HG03521 (cell line): ENCODE results near the gene MVD.
"Not testable (repeated sequence)": the region's sequence is repeated elsewhere in the genome, so short reads cannot be mapped to it uniquely, and the experiment has no call there.

Experiments used
- ATAC-seq: cut with Tn5 transposase; IDR thresholded peaks from one replicate; pipeline ENCODE4 v1.9.1; 2021; ENCODE audit warnings: mild to moderate bottlenecking, moderate library complexity; ENCODE audit not compliant: unreplicated experiment

The MVD gene

DNA sequence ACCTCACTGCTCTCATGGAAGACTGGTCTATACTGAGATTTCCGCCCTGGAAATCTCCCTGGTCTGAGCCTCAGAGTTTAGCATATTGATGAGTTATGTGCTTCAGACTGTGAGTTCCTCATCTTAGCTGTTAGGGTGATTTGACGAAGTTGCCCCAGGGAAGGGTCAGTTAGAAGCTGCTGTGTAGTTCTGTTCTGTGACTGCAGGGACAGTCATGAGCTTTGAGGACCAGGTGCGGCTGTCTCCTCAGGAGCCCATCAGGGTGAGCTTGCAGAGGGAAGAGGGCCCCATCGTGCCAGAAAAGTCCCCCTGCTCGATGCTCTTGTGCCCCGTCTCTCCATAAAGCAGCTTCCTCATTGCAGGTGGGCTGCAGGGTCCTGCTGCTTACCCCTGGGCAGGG, 52.8 kb downstream of the MVD start:
- no peak for ATAC-seq

DNA sequence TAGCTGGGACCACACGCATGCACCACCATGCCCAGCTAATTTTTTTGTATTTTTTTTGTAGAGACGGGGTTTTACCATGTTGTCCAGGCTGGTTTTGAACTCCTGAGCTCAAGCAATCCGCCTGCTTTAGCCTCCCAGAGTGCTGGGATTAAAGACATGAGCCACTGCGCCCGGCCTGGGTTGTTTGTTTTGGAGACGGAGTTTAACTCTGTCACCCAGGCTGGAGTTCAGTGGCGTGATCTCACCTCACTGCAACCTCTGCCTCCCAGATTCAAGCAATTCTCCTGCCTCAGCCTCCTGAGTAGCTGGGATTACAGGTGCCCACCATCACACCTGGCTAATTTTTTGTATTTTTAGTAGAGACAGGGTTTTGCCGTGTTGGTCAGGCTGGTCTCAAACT, 53.5 kb downstream of the MVD start:
- ATAC-seq: not testable (repeated sequence)

DNA sequence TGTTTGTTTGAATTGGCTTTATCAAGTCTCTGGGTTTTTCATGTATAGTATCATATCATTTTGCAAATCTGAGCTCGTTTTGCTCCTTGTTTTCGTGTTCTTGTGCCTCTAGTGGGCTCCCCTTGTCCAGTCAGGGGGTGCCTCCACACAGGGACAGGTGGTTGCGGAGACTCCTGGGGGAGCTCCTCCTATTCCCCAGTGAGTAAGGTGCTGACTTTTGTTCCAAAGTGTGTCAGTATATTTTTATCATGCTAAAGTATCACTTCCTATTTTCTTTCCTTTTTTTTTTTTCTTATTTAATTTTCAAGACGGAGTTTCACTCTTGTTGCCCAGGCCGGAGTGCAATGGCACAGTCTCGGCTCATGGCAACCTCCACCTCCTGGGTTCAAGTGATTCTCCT, 54.8 kb downstream of the MVD start:
- ATAC-seq: no peak

DNA sequence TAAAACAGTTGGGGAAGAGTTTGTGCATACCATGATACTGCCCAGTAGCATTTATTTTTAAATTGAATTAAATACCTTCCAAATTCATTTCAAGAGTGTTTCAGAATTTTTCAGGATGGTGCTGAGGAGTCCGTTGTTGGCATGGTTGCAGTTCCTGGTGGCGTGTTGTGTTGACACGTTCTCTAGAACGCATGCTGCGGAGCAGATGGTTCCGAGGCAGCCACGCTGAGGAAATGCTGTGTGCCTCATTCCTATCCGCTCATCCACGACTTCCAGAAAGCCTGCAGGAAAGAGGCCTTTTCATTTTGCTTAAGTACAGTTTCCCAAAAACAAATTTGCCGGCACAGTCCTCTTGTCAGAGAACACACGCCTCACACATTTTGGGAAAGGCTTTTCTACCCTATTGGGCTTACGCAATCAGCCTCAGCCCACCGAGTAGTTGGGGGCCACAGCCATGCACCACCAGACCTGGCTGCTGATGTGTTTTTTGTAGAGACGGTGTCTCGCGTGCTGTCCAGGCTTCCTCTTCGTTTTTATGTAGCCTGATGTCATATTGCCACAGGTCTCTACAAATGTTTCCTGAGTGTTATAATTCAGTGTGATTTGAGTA, 56.6 kb downstream of the MVD start:
- no peak for ATAC-seq

DNA sequence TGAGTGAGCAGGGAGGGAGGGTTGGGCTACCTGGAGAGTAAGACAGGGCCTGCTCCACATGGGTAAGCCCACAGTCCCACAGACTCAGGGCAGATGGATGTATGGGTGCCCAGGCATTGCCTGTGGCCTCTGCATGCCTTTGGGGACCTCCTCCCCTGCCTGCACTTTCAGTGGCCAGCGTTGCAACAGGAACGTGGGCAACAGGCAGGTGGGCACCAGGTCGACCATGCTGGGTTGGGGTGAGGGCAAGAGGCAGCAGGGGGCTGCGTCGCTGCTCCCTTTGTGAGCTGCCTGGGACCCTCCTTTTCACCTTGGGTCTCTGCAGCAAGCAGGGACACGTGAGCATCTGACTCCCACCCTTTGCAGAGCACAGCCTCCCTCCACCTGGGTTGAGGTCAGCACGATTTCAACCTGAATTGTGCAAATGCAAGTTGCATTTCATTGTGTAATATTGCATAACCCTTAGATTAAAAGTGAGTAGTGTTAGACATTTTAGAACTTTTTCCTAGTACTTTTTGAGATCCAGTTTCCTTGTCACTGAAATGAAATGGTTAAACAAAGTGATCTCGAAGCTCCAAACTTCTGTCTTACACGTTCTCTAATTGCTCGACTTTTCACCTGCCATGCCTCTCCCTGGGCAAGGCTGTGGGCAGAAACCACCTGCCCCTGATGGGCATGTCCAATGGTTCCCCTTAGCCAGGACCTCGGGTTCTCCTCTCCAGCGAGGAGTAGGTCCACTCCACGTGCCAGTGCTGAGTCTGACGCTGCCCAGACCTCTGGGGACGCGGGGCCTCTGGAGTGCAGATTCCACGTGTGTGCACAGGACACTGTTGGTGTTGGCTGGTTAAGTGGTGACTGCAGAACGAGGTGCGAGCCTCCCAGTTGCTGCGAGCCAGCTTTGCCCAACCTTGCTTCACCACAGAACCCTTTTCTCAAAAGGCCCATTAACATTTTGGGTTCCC, 57.4 kb downstream of the MVD start:
- ATAC-seq: no peak

DNA sequence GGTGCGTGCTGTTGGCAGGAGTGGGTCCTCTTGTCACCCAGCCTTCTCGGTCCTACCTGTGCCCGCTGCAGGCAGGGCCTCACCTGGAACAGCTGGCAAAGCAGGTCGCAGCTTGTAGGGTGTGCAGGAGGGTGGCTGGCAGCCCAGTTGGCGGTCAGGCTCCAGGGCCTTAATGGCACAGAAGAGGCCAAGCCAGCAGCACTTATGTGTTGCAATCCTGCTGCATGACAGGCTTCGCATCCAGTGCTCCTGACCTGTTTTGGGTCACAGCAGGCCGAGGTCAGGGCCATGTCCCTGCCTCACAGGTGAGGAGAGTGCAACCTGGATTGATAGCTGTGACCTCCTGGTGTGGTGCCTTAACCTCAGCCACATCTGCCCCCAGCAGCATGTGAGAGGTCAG, 60.8 kb downstream of the MVD start:
- ATAC-seq: no peak
